ENCODE measurements around the gene ALDH3A2.

GRCh38 chr17:19713462-19713861 is 64.9 kb downstream of the ALDH3A2 start:
- TF ChIP-seq CTCF (conservative IDR thresholded peaks at IDR 0.05 in 1 of 2, IDR thresholded peaks at IDR 0.05 in 1 of 2; ENCODE audit: extremely low read depth in 1 of 2, insufficient read depth in 1 of 2, low read depth in 1 of 2, low read length in 2 of 2), result no peak
- no peak for TF ChIP-seq EZH2 (IDR thresholded peaks at IDR 0.05; ENCODE audit: borderline replicate concordance, low read length)
